NOMO-1 treated with dmso at 0.1 percent for 144 hours (cell line): ENCODE results near the gene EIF2S1.
"Not testable (repeated sequence)": the region's sequence is repeated elsewhere in the genome, so short reads cannot be mapped to it uniquely, and the experiment has no call there.

Experiments used
- DNase-seq: peaks from one replicate; lab custom pipeline; 2025; ENCODE audit not compliant: unreplicated experiment; lab: John Stamatoyannopoulos, UW

EIF2S1 gene

GRCh38 chr14:67359775-67360469 lies at the start of gene EIF2S1, which contains the start of gene ATP6V1D:
EIF2S1 (plus strand) TSS chr14:67360328; CDS start chr14:67364768, 4,440 bp downstream.
ATP6V1D (minus strand) TSS chr14:67359804; CDS start chr14:67359698, 106 bp downstream.
- peak; percentile 97 for DNase-seq

- DNase-seq = no peak
Observed at GRCh38 chr14:67311868-67312267, 48.3 kb upstream of the EIF2S1 start.

DNA sequence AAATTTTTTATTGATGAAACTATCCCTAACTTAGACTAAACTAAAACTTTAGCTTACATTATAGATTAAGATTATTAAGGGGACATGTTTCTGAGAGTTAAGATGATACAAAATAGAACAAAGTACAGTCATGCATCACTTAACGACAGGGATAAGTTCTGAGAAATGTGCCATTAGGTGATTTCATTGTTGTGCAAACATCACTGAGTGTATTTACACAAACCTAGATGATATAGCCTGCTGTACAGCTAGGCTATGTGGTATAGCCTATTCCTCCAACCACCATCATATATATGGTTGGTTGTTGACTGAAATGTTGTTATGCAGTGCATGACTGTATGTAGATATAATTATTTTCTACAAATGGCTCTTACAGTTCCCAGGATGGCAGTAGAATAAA lies 47.0 kb upstream of the EIF2S1 start:
- DNase-seq = no peak

- DNase-seq = no peak
Observed at GRCh38 chr14:67317822-67318221, 42.3 kb upstream of the EIF2S1 start.

DNA sequence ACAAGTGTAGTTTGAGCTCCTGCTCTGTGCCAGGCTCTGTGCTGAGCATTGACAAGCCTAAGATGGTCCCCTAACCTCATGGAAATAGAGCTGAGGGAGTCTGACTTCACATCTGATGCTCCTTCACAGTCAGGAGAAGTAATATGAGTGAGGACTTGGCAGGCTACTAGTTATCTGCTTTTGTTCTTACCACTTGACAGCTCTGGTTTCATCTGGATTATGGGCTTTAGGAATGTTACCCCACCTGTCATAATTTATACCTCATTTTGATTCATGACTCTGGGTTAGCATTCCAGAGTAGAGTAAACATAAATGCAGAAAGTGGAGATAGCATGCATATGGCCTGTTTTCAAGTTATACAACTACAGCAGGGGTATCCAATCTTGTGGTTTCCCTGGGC lies 41.0 kb upstream of the EIF2S1 start:
- DNase-seq = no peak

- not testable (repeated sequence) for DNase-seq
Observed at GRCh38 chr14:67329666-67330065, 30.5 kb upstream of the EIF2S1 start.

- DNase-seq = no peak
Observed at GRCh38 chr14:67331368-67332125, 28.6 kb upstream of the EIF2S1 start.

- no peak for DNase-seq
Observed at GRCh38 chr14:67332468-67332867, 27.7 kb upstream of the EIF2S1 start.

DNA sequence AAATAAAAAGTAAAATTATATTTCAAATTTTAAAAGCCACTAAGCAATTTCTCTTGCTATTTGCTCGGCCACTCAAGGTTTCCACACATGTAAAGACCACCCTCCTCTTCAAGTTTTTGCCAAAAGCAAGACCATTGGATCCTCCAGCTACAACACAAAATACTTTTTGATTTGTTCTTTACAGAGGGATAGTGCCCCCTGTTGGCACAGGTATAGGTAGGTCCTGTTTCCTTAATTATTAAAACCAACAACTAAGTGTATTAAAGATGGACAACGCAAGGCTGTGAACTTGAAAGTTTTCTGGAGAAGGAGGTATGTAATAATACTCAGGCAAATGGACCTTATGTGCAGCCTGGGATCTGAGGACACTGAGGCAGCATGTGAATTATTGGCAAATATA lies 24.3 kb upstream of the EIF2S1 start:
- no peak for DNase-seq

GRCh38 chr14:67341231-67341630 lies 18.9 kb upstream of the EIF2S1 start:
- not testable (repeated sequence) for DNase-seq

GRCh38 chr14:67343601-67344230 lies 16.4 kb upstream of the EIF2S1 start:
- no peak for DNase-seq

GRCh38 chr14:67345583-67345982 lies 14.5 kb upstream of the EIF2S1 start:
- no peak for DNase-seq

- no peak for DNase-seq
Observed at GRCh38 chr14:67352055-67352454, 8.1 kb upstream of the EIF2S1 start.

- no peak for DNase-seq
Observed at GRCh38 chr14:67357186-67357968, 2.8 kb upstream of the EIF2S1 start.

DNA sequence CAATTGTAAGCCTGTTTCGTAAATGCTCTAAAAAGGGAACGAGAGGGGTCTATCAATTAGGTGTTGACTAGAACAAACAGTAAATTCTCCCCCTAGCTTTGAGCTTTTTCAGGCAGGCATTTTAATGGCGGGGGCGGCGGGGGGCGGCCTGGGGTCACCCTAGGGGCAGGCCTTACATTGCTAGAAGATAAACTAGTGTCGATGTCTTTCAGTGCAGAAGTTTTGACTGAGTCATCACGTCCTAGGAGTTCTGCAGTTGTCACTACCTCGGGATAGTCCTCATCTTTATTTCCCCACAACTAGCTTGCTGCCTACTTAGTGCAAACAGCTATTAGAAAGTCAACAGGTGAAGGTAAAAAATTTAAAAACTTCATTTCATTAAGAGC lies 2.2 kb upstream of the EIF2S1 start:
- no peak for DNase-seq

GRCh38 chr14:67358924-67359774 lies 979 bp upstream of the EIF2S1 start:
- DNase-seq = no peak

GRCh38 chr14:67360470-67361206 lies 510 bp downstream of the EIF2S1 start:
- DNase-seq = no peak

- DNase-seq = no peak
Observed at GRCh38 chr14:67365476-67365875, 5.3 kb downstream of the EIF2S1 start.

- DNase-seq = no peak
Observed at GRCh38 chr14:67370830-67371229, 10.7 kb downstream of the EIF2S1 start.
